ENCODE results near the gene CASZ1. TPM values are rescaled to one million over a fixed set of nuclear protein-coding genes. Genes with fewer than 3 reads are reported as not detected.
A peak's percentile ranks its signal among the peaks of the same experiment; 100 is the strongest.

CASZ1 gene
- total RNA-seq, 1 donor from 2014 or later, result 3.4 TPM

DNA sequence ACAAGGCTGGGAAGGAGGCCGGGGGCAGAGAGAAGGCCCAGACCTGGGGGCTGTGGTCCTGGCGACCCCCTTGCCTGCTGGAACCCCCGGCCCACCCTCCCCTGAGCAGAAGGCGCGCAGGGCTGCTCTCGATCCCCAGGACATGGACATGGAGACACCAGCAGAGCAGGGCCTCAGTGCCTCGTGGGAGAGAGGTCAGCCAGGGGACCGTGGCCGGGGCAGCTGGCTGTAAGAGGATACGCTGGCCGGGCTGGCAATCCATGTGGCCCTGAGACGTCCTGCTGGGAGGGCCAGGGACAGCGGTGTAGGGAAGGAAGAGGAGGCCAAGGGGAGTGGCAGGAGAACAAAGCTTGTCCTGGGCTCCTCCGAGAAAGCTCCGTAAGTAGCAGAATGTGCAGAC is 132.2 kb downstream of the CASZ1 start:
- Histone ChIP-seq H3K4me1 (peaks cover 41% of the 10 kb centered on the region), H3K36me3 (no peaks in the 10 kb centered on the region), H3K27ac (no peak overlapping the region), H3K79me2 (ENCODE audit: low read depth) (no peaks in the 10 kb centered on the region), H4K20me1 (ENCODE audit: low read depth) (peaks cover 52% of the 10 kb centered on the region), H2AFZ (replicated peaks) (no peak overlapping the region), H3K27me3 (no peaks in the 10 kb centered on the region), H3K4me3 (no peak overlapping the region), H3K9ac (no peak overlapping the region), H3F3A (ENCODE audit: low read depth) (peaks cover 44% of the 10 kb centered on the region), H3K9me3 (ENCODE audit: low read depth) (no peaks in the 10 kb centered on the region), H3K4me2 (peak overlapping the region; percentile 50)
- Mint-ChIP-seq H3K36me3 (peaks cover 1% of the 10 kb centered on the region), H3K27ac (no peak overlapping the region), H3K9me3 (no peaks in the 10 kb centered on the region), H3K4me3 (no peak overlapping the region), H3K27me3 (ENCODE audit: insufficient read depth, low read depth) (peaks cover 5% of the 10 kb centered on the region), H3K4me1 (peaks cover 40% of the 10 kb centered on the region)
- DNase-seq (ENCODE audit: low spot score), result peak; percentile 85
- TF ChIP-seq EZH2phosphoT487 (IDR thresholded peaks at IDR 0.05), result no peak
- TF ChIP-seq CTCF (IDR thresholded peaks at IDR 0.05), result no peak
- TF ChIP-seq EZH2 (IDR thresholded peaks at IDR 0.05), result no peak

GRCh38 chr1:10663678-10664035 is 132.8 kb downstream of the CASZ1 start:
- peak; percentile 85 for DNase-seq (ENCODE audit: low spot score)
- H3K4me1 Mint-ChIP-seq, result peaks cover 35% of the 10 kb centered on the region
- Histone ChIP-seq H3K27ac (no peak overlapping the region), H4K20me1 (ENCODE audit: low read depth) (peaks cover 46% of the 10 kb centered on the region), H3K4me2 (peak overlapping the region; percentile 50), H3F3A (ENCODE audit: low read depth) (peaks cover 38% of the 10 kb centered on the region), H3K79me2 (ENCODE audit: low read depth) (no peaks in the 10 kb centered on the region), H3K27me3 (no peaks in the 10 kb centered on the region), H3K9ac (no peak overlapping the region), H3K36me3 (no peaks in the 10 kb centered on the region), H3K9me3 (ENCODE audit: low read depth) (no peaks in the 10 kb centered on the region), H3K4me3 (no peak overlapping the region), H3K4me1 (peaks cover 36% of the 10 kb centered on the region), H2AFZ (replicated peaks) (no peak overlapping the region)
- peak overlapping the region; percentile 24 for H3K4me3 Mint-ChIP-seq
- TF ChIP-seq EZH2phosphoT487 (IDR thresholded peaks at IDR 0.05), result no peak
- no peak for TF ChIP-seq CTCF (IDR thresholded peaks at IDR 0.05)
- no peak for TF ChIP-seq EZH2 (IDR thresholded peaks at IDR 0.05)
- H3K9me3 Mint-ChIP-seq, result no peaks in the 10 kb centered on the region
- H3K36me3 Mint-ChIP-seq, result peaks cover 1% of the 10 kb centered on the region
- H3K27ac Mint-ChIP-seq, result no peak overlapping the region
- peaks cover 5% of the 10 kb centered on the region for H3K27me3 Mint-ChIP-seq (ENCODE audit: insufficient read depth, low read depth)

GRCh38 chr1:10662824-10663677 is 133.4 kb downstream of the CASZ1 start:
- no peaks in the 10 kb centered on the region for H3K9me3 Mint-ChIP-seq
- no peak overlapping the region for H3K27ac Mint-ChIP-seq

More at GRCh38 chr1:10662824-10663677, 133.4 kb downstream of the CASZ1 start:
- TF ChIP-seq EZH2 (IDR thresholded peaks at IDR 0.05) (no peak), EZH2phosphoT487 (IDR thresholded peaks at IDR 0.05) (no peak)
- Histone ChIP-seq H2AFZ (replicated peaks) (no peak overlapping the region), H3K9me3 (ENCODE audit: low read depth) (no peaks in the 10 kb centered on the region), H3K4me1 (peaks cover 30% of the 10 kb centered on the region), H3K36me3 (no peaks in the 10 kb centered on the region), H3K27ac (no peak overlapping the region), H3K9ac (no peak overlapping the region), H3K79me2 (ENCODE audit: low read depth) (no peaks in the 10 kb centered on the region), H3F3A (ENCODE audit: low read depth) (peaks cover 32% of the 10 kb centered on the region), H3K27me3 (no peaks in the 10 kb centered on the region), H3K4me3 (no peak overlapping the region), H4K20me1 (ENCODE audit: low read depth) (peaks cover 41% of the 10 kb centered on the region), H3K4me2 (peak overlapping the region; percentile 50)
- peaks cover 29% of the 10 kb centered on the region for H3K4me1 Mint-ChIP-seq
- H3K36me3 Mint-ChIP-seq, result peaks cover 1% of the 10 kb centered on the region
- DNase-seq (ENCODE audit: low spot score), result no peak
- peaks cover 5% of the 10 kb centered on the region for H3K27me3 Mint-ChIP-seq (ENCODE audit: insufficient read depth, low read depth)
- H3K4me3 Mint-ChIP-seq, result no peak overlapping the region

All from neural progenitor cell (in vitro differentiated cells).